H9 (cell line): ENCODE results near the gene CYTH3. TPM values are rescaled to one million over a fixed set of nuclear protein-coding genes. Genes with fewer than 3 reads are reported as not detected.

Experiments
- DNase-seq: peaks from one replicate; pipeline ENCODE4 v3.0.0-alpha.2; 2017
- H2AFZ ChIP-seq: one replicate; pipeline ENCODE4 v1.6.1; 2013; ENCODE audit warnings: mild to moderate bottlenecking, low read length, control low read depth, moderate library complexity
- H2AK5ac ChIP-seq: 2 replicates; pipeline ENCODE4 v1.6.1; 2013; ENCODE audit warnings: low read length, control low read depth, mixed read lengths; ENCODE audit not compliant: insufficient read length
- H2BK120ac ChIP-seq: one replicate; pipeline ENCODE4 v1.6.1; 2013; ENCODE audit warnings: low read depth, mild to moderate bottlenecking, low read length, control low read depth, inconsistent platforms; ENCODE audit not compliant: poor library complexity, severe bottlenecking
- H2BK12ac ChIP-seq: 2 replicates; pipeline ENCODE4 v1.6.1; 2013; ENCODE audit warnings: low read length, control low read depth, mixed read lengths, low read depth; ENCODE audit not compliant: insufficient read length
- H2BK15ac ChIP-seq: 2 replicates; pipeline ENCODE4 v1.6.1; 2013; ENCODE audit warnings: low read depth, low read length, control low read depth
- H2BK20ac ChIP-seq: one replicate; pipeline ENCODE4 v1.6.1; 2013; ENCODE audit warnings: low read depth, mild to moderate bottlenecking, low read length, control low read depth, inconsistent platforms; ENCODE audit not compliant: poor library complexity, severe bottlenecking
- H2BK5ac ChIP-seq: 2 replicates; pipeline ENCODE4 v1.6.1; 2013; ENCODE audit warnings: low read length, control low read depth, mixed read lengths; ENCODE audit not compliant: insufficient read length
- H3K14ac ChIP-seq: 2 replicates; pipeline ENCODE4 v1.6.1; 2013; ENCODE audit warnings: low read length, control low read depth; ENCODE audit not compliant: insufficient read depth
- H3K18ac ChIP-seq: 2 replicates; pipeline ENCODE4 v1.6.1; 2013; ENCODE audit warnings: low read depth, mild to moderate bottlenecking, mixed read lengths, low read length, control low read depth; ENCODE audit not compliant: insufficient read length
- H3K23ac ChIP-seq: 2 replicates; pipeline ENCODE4 v1.6.1; 2013; ENCODE audit warnings: low read length, control low read depth, mixed read lengths, low read depth; ENCODE audit not compliant: insufficient read length
- H3K23me2 ChIP-seq: 2 replicates; pipeline ENCODE4 v1.6.1; 2013; ENCODE audit warnings: low read depth, mild to moderate bottlenecking, mixed read lengths, low read length, control low read depth; ENCODE audit not compliant: insufficient read length, poor library complexity, severe bottlenecking
- H3K27ac ChIP-seq: 2 replicates; pipeline ENCODE4 v1.5.1; 2013; ENCODE audit warnings: low read length, control low read depth, mixed read lengths, low read depth; ENCODE audit not compliant: insufficient read length
- H3K27me3 ChIP-seq: 2 replicates; pipeline ENCODE4 v1.6.1; 2013; ENCODE audit warnings: low read length, control low read depth, inconsistent platforms; ENCODE audit not compliant: insufficient read depth
- H3K4ac ChIP-seq: 2 replicates; pipeline ENCODE4 v1.6.1; 2013; ENCODE audit warnings: low read depth, mild to moderate bottlenecking, control low read depth, inconsistent platforms, low read length, moderate library complexity
- H3K4me1 ChIP-seq: 2 replicates; pipeline ENCODE4 v1.6.1; 2013; ENCODE audit warnings: low read length, control low read depth, inconsistent platforms; ENCODE audit not compliant: insufficient read depth
- H3K4me2 ChIP-seq: 2 replicates; pipeline ENCODE4 v1.6.1; 2013; ENCODE audit warnings: low read length, control low read depth, mixed read lengths; ENCODE audit not compliant: insufficient read length, insufficient read depth
- H3K56ac ChIP-seq: 2 replicates; pipeline ENCODE4 v1.6.1; 2013; ENCODE audit warnings: low read depth, mild to moderate bottlenecking, mixed read lengths, low read length, control low read depth; ENCODE audit not compliant: insufficient read length
- H3K79me1 ChIP-seq: 2 replicates; pipeline ENCODE4 v1.6.1; 2013; ENCODE audit warnings: low read depth, mild to moderate bottlenecking, moderate library complexity, low read length, control low read depth, inconsistent platforms; ENCODE audit not compliant: insufficient read depth, poor library complexity, severe bottlenecking
- H3K79me2 ChIP-seq: 2 replicates; pipeline ENCODE4 v1.6.1; 2013; ENCODE audit warnings: low read length, control low read depth, inconsistent platforms; ENCODE audit not compliant: insufficient read depth
- H3K9ac ChIP-seq: 2 replicates; pipeline ENCODE4 v1.6.1; 2013; ENCODE audit warnings: low read length, control low read depth, mixed read lengths; ENCODE audit not compliant: insufficient read length; ENCODE audit errors: extremely low read depth
- H3K9me3 ChIP-seq: one replicate; pipeline ENCODE4 v1.6.1; 2013; ENCODE audit warnings: low read depth, low read length, inconsistent platforms; ENCODE audit not compliant: control insufficient read depth
- H3T11ph ChIP-seq: one replicate; pipeline ENCODE4 v1.6.1; 2013; ENCODE audit warnings: mild to moderate bottlenecking, low read length, control low read depth, inconsistent platforms
- H4K20me1 ChIP-seq: one replicate; pipeline ENCODE4 v1.6.1; 2013; ENCODE audit not compliant: control insufficient read depth, insufficient read length, insufficient read depth
- H4K5ac ChIP-seq: 2 replicates; pipeline ENCODE4 v1.6.1; 2013; ENCODE audit warnings: low read depth, mild to moderate bottlenecking, mixed read lengths, low read length, control low read depth; ENCODE audit not compliant: insufficient read length
- H4K8ac ChIP-seq: replicated peaks from 2 replicates; pipeline ENCODE4 v1.6.1; 2013; ENCODE audit warnings: low read length, control low read depth, mixed read lengths, low read depth; ENCODE audit not compliant: insufficient read length
- H4K91ac ChIP-seq: 2 replicates; pipeline ENCODE4 v1.6.1; 2013; ENCODE audit warnings: low read depth, mild to moderate bottlenecking, moderate library complexity, mixed read lengths, low read length, control low read depth; ENCODE audit not compliant: insufficient read length
- H3K27ac Mint-ChIP-seq, 3 experiments: 2 replicates in 2 of 3; 3 replicates in 1 of 3; pipeline ENCODE4 v1.8.0; 2020 to 2021; ENCODE audit warnings: mixed read lengths in 3 of 3, mild to moderate bottlenecking in 1 of 3, moderate library complexity in 1 of 3
- H3K27me3 Mint-ChIP-seq: 2 replicates; pipeline ENCODE4 v1.8.0; 2021; ENCODE audit warnings: low read depth, mild to moderate bottlenecking, moderate library complexity, mixed read lengths
- H3K36me3 Mint-ChIP-seq, 3 experiments: 2 replicates in 2 of 3; 3 replicates in 1 of 3; pipeline ENCODE4 v1.8.0; 2020 to 2021; ENCODE audit warnings: low read depth in 3 of 3, mixed read lengths in 3 of 3; ENCODE audit not compliant: insufficient read depth in 1 of 3
- H3K4me1 Mint-ChIP-seq, 2 experiments: 2 replicates each; pipeline ENCODE4 v1.8.0; 2020; ENCODE audit warnings: mixed read lengths in 2 of 2
- H3K4me3 Mint-ChIP-seq, 2 experiments: 2 replicates in 1 of 2; 3 replicates in 1 of 2; pipeline ENCODE4 v1.8.0; 2020 to 2021; ENCODE audit warnings: mild to moderate bottlenecking in 2 of 2, mixed read lengths in 2 of 2, moderate library complexity in 1 of 2
- H3K9me3 Mint-ChIP-seq, 2 experiments: 2 replicates in 1 of 2; 3 replicates in 1 of 2; pipeline ENCODE4 v1.8.0; 2020; ENCODE audit warnings: mild to moderate bottlenecking in 2 of 2, mixed read lengths in 2 of 2, moderate library complexity in 1 of 2
- CTCF ChIP-seq: fragments of 200-600 bp; sonication (generic); conservative IDR thresholded peaks from 3 replicates; pipeline ENCODE4 v1.8.0; 2021; ENCODE audit warnings: antibody characterized with exemption, mild to moderate bottlenecking
- WGBS: extraction: QIAGEN DNeasy Blood & Tissue Kit; methylation state at CpG from one replicate; pipeline ENCODE4 v1.1.7; 2013; ENCODE audit warnings: missing lambda C conversion rate, low lambda C conversion rate, mixed read lengths; ENCODE audit not compliant: insufficient read length; ENCODE audit errors: extremely low coverage; 5-methylcytosine and 5-hydroxymethylcytosine counted together
- total RNA-seq: library from RNA; stranded (reverse); gene quantifications from 2 replicates; pipeline ENCODE4 v1.2.1, GENCODE V29; 2021

Gene CYTH3
- total RNA-seq, 1 experiment from 2014 or later: 12.3 TPM

GRCh38 chr7:6205971-6206660 is 66.3 kb downstream of the CYTH3 start:
- Histone ChIP-seq H2BK20ac (no peak overlapping the region), H2AK5ac (no peak overlapping the region), H3K4me2 (no peak overlapping the region), H3K4ac (no peak overlapping the region), H3K18ac (no peak overlapping the region), H4K8ac (no peak overlapping the region), H3K23ac (no peak overlapping the region), H4K5ac (no peak overlapping the region), H3K27me3 (no peaks in the 10 kb centered on the region), H2AFZ (no peak overlapping the region), H3T11ph (no peak overlapping the region), H4K20me1 (no peaks in the 10 kb centered on the region), H3K9me3 (no peaks in the 10 kb centered on the region), H2BK120ac (no peak overlapping the region), H3K9ac (no peak overlapping the region), H2BK12ac (no peak overlapping the region), H3K79me2 (no peaks in the 10 kb centered on the region), H2BK15ac (no peak overlapping the region), H2BK5ac (no peak overlapping the region), H3K27ac (no peak overlapping the region), H3K79me1 (no peaks in the 10 kb centered on the region), H3K14ac (no peak overlapping the region), H3K56ac (no peak overlapping the region), H3K4me1 (no peaks in the 10 kb centered on the region), H3K23me2 (no peaks in the 10 kb centered on the region), H4K91ac (no peak overlapping the region)
- no peak for TF ChIP-seq CTCF
- Mint-ChIP-seq H3K27me3 (no peaks in the 10 kb centered on the region), H3K36me3 (no peaks in the 10 kb centered on the region), H3K9me3 (no peaks in the 10 kb centered on the region), H3K27ac (no peak overlapping the region), H3K4me1 (peaks cover 6 to 9% of the 10 kb centered on the region in 2 experiments), H3K4me3 (no peak overlapping the region)
- DNase-seq: no peak
- WGBS: no CpG with 5 or more reads among the region's 3 CpGs
